Endometrial microvascular endothelial cells (primary cell): Measurements from ENCODE around the gene PFN3. TPM values are rescaled to one million over a fixed set of nuclear protein-coding genes. Genes with fewer than 3 reads are reported as not detected.
"Not testable (repeated sequence)": the region's sequence is repeated elsewhere in the genome, so short reads cannot be mapped to it uniquely, and the experiment has no call there.

Experiments
- in situ Hi-C: cut with HindIII; loops from 2 replicates; pipeline ENCODE4 v1.10.0; 2017; ENCODE audit warnings: low sequenced_read_pairs, low pct_unique_long_range_greater_than_20kb; ENCODE audit errors: inconsistent ontology term
- total RNA-seq: library from RNA; depleted of rRNA; stranded (reverse); fragments of >200 nt; gene quantifications from one replicate; pipeline ENCODE4 v1.2.3, GENCODE V29; 2015; ENCODE audit errors: inconsistent ontology term

The PFN3 gene
- total RNA-seq, 1 donor from 2014 or later: not detected

GRCh38 chr5:177427919-177428573, 27.6 kb upstream of the PFN3 start:
- in situ Hi-C loops: no loop called here

GRCh38 chr5:177427211-177427822, 26.9 kb upstream of the PFN3 start:
- in situ Hi-C loops: no loop called here

GRCh38 chr5:177426566-177427210, 26.2 kb upstream of the PFN3 start, which contains the start of gene GRK6:
TSS of gene GRK6 (plus strand) at chr5:177426676. CDS start at chr5:177426846, 170 bp downstream.
- in situ Hi-C loops: no loop called here

- in situ Hi-C loops: no loop called here
Observed at GRCh38 chr5:177425801-177426565, 25.5 kb upstream of the PFN3 start.

- in situ Hi-C loops: no loop called here
Observed at GRCh38 chr5:177425196-177425800, 24.8 kb upstream of the PFN3 start.

GRCh38 chr5:177423671-177424070, 23.2 kb upstream of the PFN3 start:
- in situ Hi-C loops: no loop called here

GRCh38 chr5:177421062-177421798, 20.8 kb upstream of the PFN3 start:
- in situ Hi-C loops: no loop called here

- in situ Hi-C loops: not testable (repeated sequence)
Observed at GRCh38 chr5:177420472-177420871, 20.0 kb upstream of the PFN3 start.

GRCh38 chr5:177419046-177419445, 18.6 kb upstream of the PFN3 start:
- in situ Hi-C loops: no loop called here

- in situ Hi-C loops: not testable (repeated sequence)
Observed at GRCh38 chr5:177417081-177417480, 16.6 kb upstream of the PFN3 start.

GRCh38 chr5:177414481-177414880, 14.0 kb upstream of the PFN3 start:
- in situ Hi-C loops: no loop called here

- in situ Hi-C loops: no loop called here
Observed at GRCh38 chr5:177412603-177413233, 12.3 kb upstream of the PFN3 start.

- in situ Hi-C loops: no loop called here
Observed at GRCh38 chr5:177410575-177410974, 10.1 kb upstream of the PFN3 start.

- in situ Hi-C loops: no loop called here
Observed at GRCh38 chr5:177409043-177409801, 8.8 kb upstream of the PFN3 start, which contains the start of gene F12. TSS of gene F12 (minus strand) at chr5:177409564. CDS start at chr5:177409527, 37 bp downstream.

- in situ Hi-C loops: no loop called here
Observed at GRCh38 chr5:177405805-177406204, 5.3 kb upstream of the PFN3 start.

GRCh38 chr5:177405312-177405711, 4.9 kb upstream of the PFN3 start:
- in situ Hi-C loops: no loop called here

- in situ Hi-C loops: no loop called here
Observed at GRCh38 chr5:177404641-177405179, 4.2 kb upstream of the PFN3 start.
